HG02678 (cell line): ENCODE measurements around the gene SNX9.
"Not testable (repeated sequence)": the region's sequence is repeated elsewhere in the genome, so short reads cannot be mapped to it uniquely, and the experiment has no call there.

Experiments
- ATAC-seq: cut with Tn5 transposase; IDR thresholded peaks from one replicate; pipeline ENCODE4 v1.9.1; 2021; ENCODE audit warnings: mild to moderate bottlenecking, moderate library complexity; ENCODE audit not compliant: unreplicated experiment

The SNX9 gene

DNA sequence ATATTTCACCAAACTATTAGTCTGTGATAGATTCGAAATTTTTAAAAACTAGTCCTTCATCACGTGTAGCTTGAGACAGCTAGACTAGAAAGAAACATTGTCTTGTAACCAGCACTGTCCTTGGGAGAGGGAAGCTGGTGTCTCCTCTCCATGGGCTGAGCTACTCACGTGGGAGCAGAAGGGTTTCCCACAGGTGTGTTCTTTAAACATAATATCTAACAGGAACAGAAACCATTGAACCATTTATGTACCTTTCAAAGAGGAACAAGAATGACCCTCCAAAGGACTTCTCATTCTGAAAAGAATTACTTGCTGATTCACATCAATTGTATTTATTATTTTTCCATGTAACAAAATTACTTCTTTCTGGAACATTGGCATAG lies 86.2 kb downstream of the SNX9 start:
- no peak for ATAC-seq

- no peak for ATAC-seq
These were observed 88.2 kb downstream of the SNX9 start for GRCh38 chr6:157911278-157911677.

DNA sequence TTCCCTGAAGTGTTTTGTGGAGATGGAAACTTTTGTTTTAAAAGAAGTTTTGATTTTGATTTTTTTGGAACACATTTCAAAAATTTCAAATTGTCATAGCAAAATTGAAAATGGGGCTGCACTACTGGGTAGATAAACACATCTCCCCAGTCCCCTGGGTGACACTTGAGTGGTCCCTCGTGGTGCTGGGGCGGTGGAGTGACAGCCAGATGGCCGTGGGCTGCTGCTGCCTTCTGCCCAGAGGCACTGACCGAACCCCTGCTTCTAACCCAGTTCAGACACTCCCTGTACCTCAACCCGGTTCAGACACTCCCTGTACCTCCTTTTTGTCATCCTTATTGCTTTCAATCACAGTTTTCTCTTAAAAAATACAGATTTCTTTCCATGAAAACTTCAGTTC lies 88.7 kb downstream of the SNX9 start:
- ATAC-seq, result no peak

- no peak for ATAC-seq
These were observed 89.3 kb downstream of the SNX9 start for GRCh38 chr6:157912326-157912725.

DNA sequence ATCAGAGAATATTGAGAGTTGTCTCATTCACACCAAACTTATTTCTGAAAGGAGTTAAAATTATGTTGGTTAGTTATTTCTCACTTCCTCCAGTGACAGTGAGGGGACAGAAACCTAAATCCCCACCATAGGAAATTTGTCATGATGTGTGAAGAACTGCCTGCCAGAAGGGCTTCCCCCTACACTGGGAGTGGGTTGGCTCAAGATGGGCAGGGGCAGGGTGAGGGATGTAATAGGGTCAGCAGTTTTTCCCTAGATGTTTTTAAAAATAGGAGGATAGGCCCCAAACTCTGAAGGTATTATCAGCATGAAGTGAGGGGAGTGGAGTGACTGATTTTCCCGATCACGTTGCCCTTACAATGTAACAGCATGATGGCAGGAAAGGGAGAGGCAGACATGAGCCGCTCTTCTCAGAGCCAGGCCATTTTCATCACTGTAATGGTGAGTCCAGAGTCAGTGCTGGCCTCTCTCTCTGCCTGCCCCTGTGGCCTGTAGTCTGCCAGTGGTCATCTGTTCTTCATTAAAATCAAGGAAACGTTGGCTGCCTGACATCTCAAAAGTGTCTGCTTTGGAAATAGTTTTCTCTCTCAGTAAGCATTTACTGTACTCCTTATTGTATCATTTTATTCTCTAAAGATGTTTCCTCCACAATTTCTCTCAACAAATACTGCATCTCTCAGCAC lies 98.8 kb downstream of the SNX9 start:
- ATAC-seq, result no peak

DNA sequence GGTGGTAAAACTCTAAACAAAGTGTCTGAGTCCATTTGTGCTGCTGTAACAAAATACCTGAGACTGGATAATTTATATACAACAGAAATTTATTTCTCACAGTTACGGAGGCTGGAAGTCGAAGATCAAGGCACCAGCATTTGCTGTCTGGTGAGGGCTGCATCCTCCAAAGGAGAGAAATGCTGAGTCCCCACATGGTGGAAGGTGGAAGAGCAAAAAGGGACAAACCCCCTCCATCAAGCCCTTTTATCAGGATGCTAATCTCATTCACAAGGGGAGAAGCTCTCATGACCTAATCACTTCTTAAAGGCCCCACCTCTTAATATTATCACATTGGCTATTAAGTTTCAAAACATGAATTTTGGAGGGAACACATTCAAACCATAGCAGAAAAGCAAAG lies 102.7 kb downstream of the SNX9 start:
- no peak for ATAC-seq

DNA sequence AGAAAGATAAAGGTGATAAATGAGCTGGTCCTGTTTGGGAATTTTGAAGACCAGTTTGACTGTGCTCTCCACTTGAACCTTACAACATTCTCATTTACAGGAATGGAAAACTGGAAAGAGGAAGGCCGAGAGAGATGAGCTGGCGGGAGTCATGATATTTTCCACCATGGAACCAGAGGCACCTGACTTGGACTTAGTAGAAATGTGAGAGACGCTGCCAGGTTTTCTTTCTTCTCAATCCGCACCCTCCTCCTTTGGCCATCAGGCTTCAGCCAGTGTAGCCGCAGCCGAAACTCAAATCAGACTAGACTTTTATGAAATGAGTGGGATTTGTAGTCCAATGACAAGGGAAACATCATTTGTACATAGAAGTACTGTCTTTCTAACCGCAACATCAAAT lies 104.0 kb downstream of the SNX9 start:
- no peak for ATAC-seq

GRCh38 chr6:157928428-157928827 lies 105.4 kb downstream of the SNX9 start:
- no peak for ATAC-seq

DNA sequence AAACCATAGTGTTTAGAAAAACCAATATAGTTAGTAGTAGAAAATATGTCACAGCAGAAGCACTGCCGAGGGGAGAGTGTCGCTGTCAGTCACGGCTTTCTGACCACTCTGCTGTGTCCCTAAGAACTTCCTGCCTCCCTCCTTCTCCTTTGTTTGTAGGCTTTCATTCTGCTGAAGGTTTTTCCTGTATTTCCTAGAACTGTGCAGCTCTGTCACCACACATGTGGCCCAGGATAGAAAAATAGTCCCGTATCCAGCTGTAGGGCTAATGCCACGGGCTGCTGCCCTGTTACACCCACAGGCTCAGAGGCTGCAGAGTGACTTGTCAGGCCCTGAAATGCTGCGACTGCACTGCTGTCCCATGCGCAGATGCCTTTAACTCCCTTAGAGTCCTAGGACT lies 106.0 kb downstream of the SNX9 start:
- no peak for ATAC-seq

DNA sequence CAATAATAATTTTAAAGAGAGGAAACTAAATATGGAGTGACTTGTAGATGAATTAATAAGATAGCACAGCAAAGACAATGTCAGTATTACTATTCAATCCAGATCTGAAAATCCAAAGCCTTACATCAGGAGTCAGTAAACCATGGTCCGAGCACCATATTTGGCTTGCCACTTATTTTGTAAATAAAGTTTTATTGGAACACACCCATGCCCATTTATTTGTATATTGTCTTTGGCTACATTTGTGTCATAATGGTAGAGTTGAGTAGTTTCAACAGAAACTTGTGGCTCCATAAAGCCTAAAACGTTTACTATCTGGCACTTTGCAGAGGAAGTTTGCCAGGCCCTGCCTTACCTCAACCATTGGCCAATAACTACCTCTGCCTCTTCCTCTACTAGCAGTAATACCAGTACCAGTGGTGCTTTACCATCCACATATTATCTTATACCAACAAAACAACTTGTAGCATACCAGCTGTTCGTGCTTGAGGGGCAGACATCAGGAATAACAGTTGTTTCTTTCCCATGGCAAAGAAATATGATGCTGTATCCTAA lies 106.8 kb downstream of the SNX9 start:
- ATAC-seq, result no peak

DNA sequence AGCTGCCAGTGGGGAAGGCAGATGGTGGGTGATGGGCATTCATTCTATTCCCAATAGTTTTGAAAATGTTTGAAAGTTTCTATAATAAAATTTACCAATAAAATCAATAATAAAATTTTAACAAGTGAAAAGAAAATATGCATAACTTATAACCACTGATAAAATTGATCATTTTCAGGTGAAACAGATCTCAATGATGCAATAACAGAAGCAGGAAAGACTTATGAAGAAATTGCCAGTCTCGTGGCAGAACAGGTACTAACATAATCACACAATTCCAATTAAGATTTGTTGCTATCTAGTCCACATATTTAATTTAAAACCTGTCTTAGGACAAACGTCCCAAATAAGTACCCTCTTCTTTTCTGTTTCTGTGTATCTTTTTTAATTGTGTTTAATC lies 112.7 kb downstream of the SNX9 start:
- ATAC-seq, result no peak

- no peak for ATAC-seq
These were observed 114.3 kb downstream of the SNX9 start for GRCh38 chr6:157937318-157937717.

GRCh38 chr6:157937916-157938315 lies 114.9 kb downstream of the SNX9 start:
- no peak for ATAC-seq

DNA sequence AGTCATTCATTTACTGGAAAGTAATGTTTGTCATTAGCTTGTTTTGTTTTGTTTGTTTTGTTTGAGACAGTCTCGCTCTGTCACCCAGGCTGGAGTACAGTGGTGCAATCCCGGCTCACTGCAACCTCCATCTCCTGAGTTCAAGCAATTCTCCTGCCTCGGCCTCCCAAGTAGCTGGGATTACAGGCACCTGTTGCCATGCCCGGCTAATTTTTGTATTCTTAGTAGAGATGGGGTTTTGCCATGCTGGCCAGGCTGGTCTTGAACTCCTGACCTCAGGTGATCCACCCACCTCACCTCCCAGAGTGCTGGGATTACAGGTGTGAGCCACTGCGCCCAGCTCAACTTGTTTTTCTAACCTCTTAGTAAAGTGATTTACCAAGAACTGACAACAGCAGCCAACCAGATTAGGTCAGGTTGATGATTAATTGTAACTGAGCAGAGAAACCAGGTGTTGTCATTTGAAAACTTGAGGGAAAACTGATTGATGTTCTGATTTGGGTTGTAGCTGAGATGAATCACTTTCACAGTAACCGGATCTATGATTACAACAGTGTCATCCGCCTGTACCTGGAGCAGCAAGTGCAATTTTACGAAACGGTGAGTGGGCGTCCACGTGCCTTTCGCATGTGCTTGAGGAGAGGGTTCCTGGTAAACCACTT lies 117.5 kb downstream of the SNX9 start:
- ATAC-seq, result not testable (repeated sequence)

GRCh38 chr6:157941101-157941863 lies 118.2 kb downstream of the SNX9 start:
- no peak for ATAC-seq

DNA sequence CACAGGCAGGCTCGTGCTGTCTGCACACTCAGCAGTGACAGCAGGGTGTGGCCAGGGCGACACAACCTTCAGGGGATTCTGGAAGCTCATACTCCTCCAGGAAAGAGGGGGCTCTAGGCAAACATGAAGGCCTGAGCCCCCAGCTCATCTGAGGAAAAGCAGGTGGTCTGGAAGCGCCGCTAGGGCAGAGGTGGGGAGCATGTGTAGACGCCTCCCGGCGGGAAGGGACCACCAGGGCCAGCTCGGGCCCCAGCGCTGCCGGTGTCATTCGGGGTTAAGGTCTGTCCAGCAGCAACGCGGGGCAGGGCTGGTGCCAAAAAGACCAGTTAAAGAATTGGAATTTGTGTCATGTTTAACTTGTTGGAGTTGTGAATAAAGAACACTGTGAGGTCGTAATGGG lies 119.3 kb downstream of the SNX9 start:
- no peak for ATAC-seq

GRCh38 chr6:157943249-157943963 lies 120.4 kb downstream of the SNX9 start:
- no peak for ATAC-seq

DNA sequence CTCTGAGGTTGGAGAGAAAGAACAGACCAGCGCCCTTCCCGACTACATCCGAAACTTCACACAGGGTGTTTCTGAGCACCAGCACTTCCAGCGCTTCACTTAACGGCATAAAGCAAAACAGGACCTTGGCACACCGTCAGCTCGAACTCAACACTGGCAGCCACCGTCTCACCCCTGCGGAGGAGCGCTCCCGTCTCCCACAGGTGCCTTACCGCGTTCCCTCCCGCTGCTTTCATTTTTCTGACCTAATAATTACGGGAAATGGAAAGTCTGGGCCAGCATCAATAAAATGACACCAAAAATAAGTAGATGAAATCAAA lies 120.9 kb downstream of the SNX9 start:
- no peak for ATAC-seq

DNA sequence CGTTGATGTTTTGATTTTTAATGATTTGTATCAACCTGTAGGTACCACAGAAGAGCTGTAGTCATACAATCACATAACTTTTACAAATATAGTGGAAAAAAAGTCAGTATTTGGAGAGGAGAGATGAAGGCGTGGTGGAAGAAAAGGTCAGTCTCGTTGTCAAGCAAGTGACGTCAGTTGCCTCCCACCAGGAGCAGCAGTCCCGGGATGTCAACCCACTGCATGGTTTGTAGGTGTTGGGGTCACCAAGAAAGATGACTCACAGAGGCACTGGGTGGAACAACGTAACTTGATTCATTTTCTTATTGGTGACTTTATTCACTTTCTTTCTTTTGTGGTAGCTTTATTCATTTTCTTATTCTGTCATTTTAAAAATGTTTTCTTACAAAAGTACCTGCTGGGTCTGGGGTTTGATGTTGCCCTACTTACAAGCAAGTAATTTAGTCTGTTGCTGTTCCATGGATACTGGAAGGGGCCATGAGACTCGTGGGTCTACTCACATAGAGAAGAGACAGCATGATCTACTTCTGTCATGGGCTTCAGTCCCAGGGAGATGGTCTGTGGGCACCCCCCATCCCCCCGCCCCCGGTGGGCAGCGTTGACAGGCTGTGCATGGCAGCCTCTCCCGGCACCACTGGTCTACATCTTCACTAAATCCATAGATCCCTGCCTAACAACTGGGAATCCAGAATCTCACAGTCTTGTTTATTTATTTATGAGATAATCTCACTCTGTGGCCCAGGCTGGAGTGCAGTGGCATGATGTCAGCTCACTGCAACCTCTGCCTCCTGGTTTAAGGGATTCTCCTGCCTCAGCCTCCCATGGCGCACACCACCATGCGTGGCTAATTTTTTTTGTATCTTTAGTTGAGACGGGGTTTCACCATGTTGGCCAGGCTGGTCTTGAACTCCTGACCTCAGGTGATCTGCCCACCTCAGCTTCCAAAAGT lies 122.2 kb downstream of the SNX9 start:
- no peak for ATAC-seq

DNA sequence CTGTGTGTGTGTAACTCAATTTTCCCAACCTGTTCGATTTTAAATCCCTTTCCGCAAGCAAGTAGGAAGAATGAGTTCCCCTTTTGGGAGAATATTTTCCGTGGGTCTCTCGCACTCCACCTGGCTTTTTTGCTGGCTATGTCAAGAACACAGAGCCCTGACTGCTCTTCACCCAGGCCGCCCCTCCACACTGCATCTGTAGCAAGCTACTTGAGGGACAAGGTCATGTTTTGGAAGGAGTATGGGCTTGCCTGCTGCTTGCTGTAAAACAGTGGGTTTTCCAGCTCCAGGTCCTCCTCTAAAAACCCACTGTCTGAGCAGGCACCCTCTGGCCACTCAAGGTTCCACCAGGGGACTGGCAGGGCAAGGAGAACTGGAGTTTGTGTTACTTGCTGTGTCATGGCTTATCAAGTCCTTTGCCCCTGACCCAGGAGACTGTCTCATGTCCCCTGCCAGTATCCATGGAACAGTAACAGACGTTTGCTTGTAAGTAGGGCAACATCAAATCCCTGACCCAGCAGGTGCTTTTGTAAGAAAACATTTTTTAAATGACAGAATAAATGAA lies 123.1 kb downstream of the SNX9 start:
- ATAC-seq, result no peak
